NCI-H1048 (cell line): ENCODE measurements around the gene RECQL5.
A peak's percentile ranks its signal among the peaks of the same experiment; 100 is the strongest.
"Not testable (repeated sequence)": the region's sequence is repeated elsewhere in the genome, so short reads cannot be mapped to it uniquely, and the experiment has no call there.

ENCODE experiments used
- DNase-seq: peaks from one replicate; lab custom pipeline; 2025; lab: John Stamatoyannopoulos, UW

Gene RECQL5

GRCh38 chr17:75615301-75615700, 51.7 kb downstream of the RECQL5 start:
- no peak for DNase-seq

GRCh38 chr17:75614556-75615270, 52.2 kb downstream of the RECQL5 start:
- DNase-seq = no peak

GRCh38 chr17:75614006-75614405, 52.9 kb downstream of the RECQL5 start:
- no peak for DNase-seq

GRCh38 chr17:75612906-75613626, 53.9 kb downstream of the RECQL5 start:
- no peak for DNase-seq

GRCh38 chr17:75611851-75612429, 55.0 kb downstream of the RECQL5 start:
- no peak for DNase-seq

- DNase-seq = no peak
Measured at GRCh38 chr17:75610103-75610984, 56.6 kb downstream of the RECQL5 start.

- DNase-seq = no peak
Measured at GRCh38 chr17:75607086-75607485, 59.9 kb downstream of the RECQL5 start.

- DNase-seq = no peak
Measured at GRCh38 chr17:75605790-75606189, 61.2 kb downstream of the RECQL5 start.

- DNase-seq = no peak
Measured at GRCh38 chr17:75604034-75604695, 62.8 kb downstream of the RECQL5 start.

GRCh38 chr17:75603123-75603522, 63.8 kb downstream of the RECQL5 start:
- DNase-seq = no peak

GRCh38 chr17:75602644-75603043, 64.3 kb downstream of the RECQL5 start:
- DNase-seq = no peak

- DNase-seq = peak; percentile 71
Measured at GRCh38 chr17:75601057-75601987, 65.6 kb downstream of the RECQL5 start.

GRCh38 chr17:75596320-75597087, 70.5 kb downstream of the RECQL5 start:
- no peak for DNase-seq

GRCh38 chr17:75595920-75596313, 71.0 kb downstream of the RECQL5 start:
- DNase-seq = no peak

- DNase-seq = no peak
Measured at GRCh38 chr17:75595284-75595919, 71.6 kb downstream of the RECQL5 start.

GRCh38 chr17:75594499-75595283, 72.3 kb downstream of the RECQL5 start:
- DNase-seq = no peak

GRCh38 chr17:75593430-75593829, 73.5 kb downstream of the RECQL5 start:
- DNase-seq = not testable (repeated sequence)

- no peak for DNase-seq
Measured at GRCh38 chr17:75592348-75593020, 74.5 kb downstream of the RECQL5 start.
